ENCODE measurements around the gene KIF22.

The KIF22 gene

DNA sequence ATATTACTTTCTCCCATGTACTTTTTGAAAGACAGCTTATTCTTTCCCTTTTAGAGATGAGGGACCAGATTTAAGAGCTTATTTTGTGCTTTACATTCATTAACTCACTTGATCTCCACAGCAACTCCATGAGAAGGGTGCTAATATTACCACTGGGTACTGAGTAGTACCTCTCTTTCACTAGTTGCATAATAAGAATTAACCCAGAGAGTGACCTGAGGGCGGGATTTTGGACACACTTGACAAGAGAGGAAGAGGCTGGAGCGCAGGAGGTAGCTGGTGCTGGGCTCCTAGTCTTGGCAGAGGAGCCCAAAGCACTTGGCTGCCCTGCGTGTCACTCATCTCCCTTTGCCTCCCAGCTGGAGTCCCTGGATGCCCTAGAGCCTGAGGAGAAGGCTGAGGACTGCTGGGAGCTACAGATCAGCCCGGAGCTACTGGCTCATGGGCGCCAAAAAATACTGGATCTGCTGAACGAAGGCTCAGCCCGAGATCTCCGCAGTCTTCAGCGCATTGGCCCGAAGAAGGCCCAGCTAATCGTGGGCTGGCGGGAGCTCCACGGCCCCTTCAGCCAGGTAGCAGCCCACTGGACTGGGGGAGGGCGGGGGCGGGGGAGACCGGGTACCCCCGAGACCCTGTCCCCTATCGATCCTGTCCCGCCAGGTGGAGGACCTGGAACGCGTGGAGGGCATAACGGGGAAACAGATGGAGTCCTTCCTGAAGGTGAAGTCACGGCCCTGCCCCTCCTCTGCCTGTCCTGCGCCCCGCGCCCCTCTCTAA lies 14.1 kb downstream of the KIF22 start:
- DNase-seq = peak; percentile 51

- peak; percentile 99 for DNase-seq
These were observed 14.9 kb downstream of the KIF22 start for GRCh38 chr16:29805232-29806098.

GRCh38 chr16:29806099-29806579 lies 15.6 kb downstream of the KIF22 start, which contains the start of gene MAZ:
MAZ (plus strand) TSS chr16:29806529; CDS start chr16:29806702, 173 bp downstream.
- peak; percentile 87 for DNase-seq

DNA sequence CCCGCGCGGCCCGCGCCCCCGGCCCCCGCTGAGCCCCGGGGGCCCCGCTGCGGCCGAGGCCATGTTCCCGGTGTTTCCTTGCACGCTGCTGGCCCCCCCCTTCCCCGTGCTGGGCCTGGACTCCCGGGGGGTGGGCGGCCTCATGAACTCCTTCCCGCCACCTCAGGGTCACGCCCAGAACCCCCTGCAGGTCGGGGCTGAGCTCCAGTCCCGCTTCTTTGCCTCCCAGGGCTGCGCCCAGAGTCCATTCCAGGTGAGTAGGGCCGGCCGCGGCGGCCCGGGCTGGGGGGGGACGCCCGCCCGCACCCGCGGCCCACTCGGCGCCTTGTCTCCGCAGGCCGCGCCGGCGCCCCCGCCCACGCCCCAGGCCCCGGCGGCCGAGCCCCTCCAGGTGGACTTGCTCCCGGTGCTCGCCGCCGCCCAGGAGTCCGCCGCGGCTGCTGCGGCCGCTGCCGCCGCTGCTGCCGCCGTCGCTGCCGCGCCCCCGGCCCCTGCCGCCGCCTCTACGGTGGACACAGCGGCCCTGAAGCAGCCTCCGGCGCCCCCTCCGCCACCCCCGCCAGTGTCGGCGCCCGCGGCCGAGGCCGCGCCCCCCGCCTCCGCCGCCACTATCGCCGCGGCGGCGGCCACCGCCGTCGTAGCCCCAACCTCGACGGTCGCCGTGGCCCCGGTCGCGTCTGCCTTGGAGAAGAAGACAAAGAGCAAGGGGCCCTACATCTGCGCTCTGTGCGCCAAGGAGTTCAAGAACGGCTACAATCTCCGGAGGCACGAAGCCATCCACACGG lies 16.3 kb downstream of the KIF22 start:
- peak; percentile 85 for DNase-seq

- peak; percentile 94 for DNase-seq
These were observed 17.1 kb downstream of the KIF22 start for GRCh38 chr16:29807426-29808218.

- no peak for DNase-seq
These were observed 17.8 kb downstream of the KIF22 start for GRCh38 chr16:29808219-29808900.

GRCh38 chr16:29809031-29809747 lies 18.6 kb downstream of the KIF22 start:
- no peak for DNase-seq

DNA sequence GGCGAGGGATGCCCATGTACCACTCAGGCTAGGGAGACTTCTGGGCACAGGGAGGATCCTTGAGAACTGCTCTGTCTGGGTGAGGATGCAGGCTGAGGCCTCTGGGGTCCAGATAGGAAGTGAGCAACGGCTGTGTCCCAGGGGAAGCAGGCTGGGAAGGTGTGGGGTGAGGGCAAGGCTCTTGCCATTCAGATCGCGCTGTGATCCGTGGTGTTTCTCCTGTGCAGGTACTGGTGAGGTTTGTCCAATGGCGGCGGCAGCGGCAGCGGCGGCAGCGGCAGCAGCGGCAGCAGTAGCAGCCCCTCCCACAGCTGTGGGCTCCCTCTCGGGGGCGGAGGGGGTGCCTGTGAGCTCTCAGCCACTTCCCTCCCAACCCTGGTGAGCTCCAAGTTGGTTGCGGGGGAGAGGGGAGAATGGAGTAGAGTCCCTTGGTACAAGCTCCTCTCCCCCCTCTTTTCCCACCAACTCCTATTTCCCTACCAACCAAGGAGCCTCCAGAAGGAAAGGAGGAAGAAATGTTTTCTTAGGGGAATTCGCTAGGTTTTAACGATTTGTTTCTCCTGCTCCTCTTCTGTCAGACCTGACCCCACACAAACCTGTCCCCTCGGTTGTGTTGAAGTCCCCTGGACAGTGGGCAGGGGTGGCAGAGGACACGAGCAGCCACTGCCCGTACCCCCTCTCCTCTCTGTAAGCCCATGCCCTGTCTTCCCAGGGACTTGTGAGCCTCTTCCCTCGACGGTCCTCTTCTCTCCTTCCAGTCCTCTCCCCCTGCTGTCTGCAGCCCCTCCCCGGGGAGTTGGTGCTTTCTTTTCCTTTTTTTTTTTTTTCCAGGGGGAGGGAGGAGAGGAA lies 19.5 kb downstream of the KIF22 start:
- DNase-seq = peak; percentile 54

GRCh38 chr16:29810699-29811169 lies 20.2 kb downstream of the KIF22 start:
- no peak for DNase-seq

GRCh38 chr16:29811170-29811895 lies 20.8 kb downstream of the KIF22 start:
- peak; percentile 97 for DNase-seq

GRCh38 chr16:29811896-29812665 lies 21.5 kb downstream of the KIF22 start, which contains the start of gene PRRT2:
PRRT2 (plus strand) TSS chr16:29812193; CDS start chr16:29813055, 862 bp downstream.
- DNase-seq = peak; percentile 96

- DNase-seq = no peak
These were observed 22.4 kb downstream of the KIF22 start for GRCh38 chr16:29812754-29813643.

DNA sequence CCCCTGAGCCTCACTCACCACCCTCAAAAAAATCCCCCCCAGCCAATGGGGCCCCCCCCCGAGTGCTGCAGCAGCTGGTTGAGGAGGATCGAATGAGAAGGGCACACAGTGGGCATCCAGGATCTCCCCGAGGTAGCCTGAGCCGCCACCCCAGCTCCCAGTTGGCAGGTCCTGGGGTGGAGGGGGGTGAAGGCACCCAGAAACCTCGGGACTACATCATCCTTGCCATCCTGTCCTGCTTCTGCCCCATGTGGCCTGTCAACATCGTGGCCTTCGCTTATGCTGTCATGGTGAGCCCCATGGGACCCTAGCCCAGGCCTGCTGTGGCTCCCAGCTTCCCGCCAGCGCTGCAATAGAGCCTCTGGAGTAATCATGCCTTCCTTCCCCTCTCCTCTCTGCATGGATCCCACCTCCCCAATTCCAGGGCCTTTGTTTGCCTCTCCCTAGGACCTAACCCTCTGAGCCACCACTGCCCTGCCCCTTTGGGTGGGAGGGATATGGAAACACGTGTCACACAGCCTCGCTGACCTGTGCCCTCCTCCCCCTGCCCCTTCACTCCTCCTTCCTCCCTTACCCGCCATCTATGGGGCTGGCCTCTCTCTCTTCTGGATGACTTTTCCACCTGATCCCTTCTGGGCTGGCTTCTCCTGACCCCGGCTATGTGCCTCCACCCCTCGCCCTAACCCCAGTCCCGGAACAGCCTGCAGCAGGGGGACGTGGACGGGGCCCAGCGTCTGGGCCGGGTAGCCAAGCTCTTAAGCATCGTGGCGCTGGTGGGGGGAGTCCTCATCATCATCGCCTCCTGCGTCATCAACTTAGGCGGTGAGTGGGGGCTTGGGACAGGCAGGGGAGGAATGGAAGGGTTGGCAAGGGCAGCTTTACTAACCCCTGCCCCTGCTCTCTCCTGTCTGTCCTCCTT lies 23.4 kb downstream of the KIF22 start:
- DNase-seq = peak; percentile 65

DNA sequence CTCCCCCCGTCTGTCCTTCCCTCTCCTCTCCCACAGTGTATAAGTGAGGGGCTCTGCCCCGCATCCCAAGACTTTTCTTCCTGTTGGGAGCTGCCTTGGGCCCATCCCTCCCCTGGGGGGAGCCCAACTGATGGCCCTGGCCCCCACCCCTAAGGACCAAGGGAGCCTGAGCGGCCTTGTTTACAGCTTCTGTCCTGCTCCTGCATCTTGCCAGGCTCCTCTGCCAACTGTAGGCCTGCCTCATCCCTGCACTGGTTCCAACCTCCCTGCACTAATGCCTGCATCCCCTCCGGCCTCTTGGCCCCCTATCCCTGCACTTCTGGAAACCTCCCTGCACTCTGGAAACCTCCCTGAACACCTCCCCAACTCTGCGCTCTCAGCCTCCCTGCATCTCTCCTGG lies 24.0 kb downstream of the KIF22 start:
- DNase-seq = no peak

- DNase-seq = no peak
These were observed 24.6 kb downstream of the KIF22 start for GRCh38 chr16:29815032-29815721.
